ENCODE measurements around the gene TNPO3. TPM values are rescaled to one million over a fixed set of nuclear protein-coding genes. Genes with fewer than 3 reads are reported as not detected.
A peak's percentile ranks its signal among the peaks of the same experiment; 100 is the strongest.

TNPO3 gene
- total RNA-seq, 4 donors from 2014 or later: 29.9 to 41.6 (median 37.8) TPM

- H3K4me3 ChIP-seq: no peak overlapping the region
- no peaks in the 10 kb centered on the region for H3K36me3 ChIP-seq
- intact Hi-C loops (cut with DNase I; ENCODE audit: low total_unique reads) (no loop called here), in situ Hi-C loops (cut with MboI; ENCODE audit: low pct_ligation_motif_present in 1 of 4, low pct_unique_long_range_greater_than_20kb in 1 of 4, low sequenced_read_pairs in 3 of 4) (loop anchor here in 3 of 4 donors (10.0 to 25.0 kb wide), 2 partner anchors 136 to 194 kb away; no protein-coding TSS in a partner anchor)
- peaks cover 0 to 38% (median 11%) of the 10 kb centered on the region in 4 donors for H3K4me1 ChIP-seq
- no peak for DNase-seq
- TF ChIP-seq CTCF (IDR thresholded peaks at IDR 0.05): no peak
- no peak for TF ChIP-seq EP300 (IDR thresholded peaks at IDR 0.05; ENCODE audit: low read depth)
- no peak for TF ChIP-seq POLR2A (IDR thresholded peaks at IDR 0.05)
- TF ChIP-seq POLR2AphosphoS5 (IDR thresholded peaks at IDR 0.05): no peak
- H3K9me3 ChIP-seq: no peaks in the 10 kb centered on the region
- WGBS, 2 donors (ENCODE audit: low coverage in 1 of 2): 55 to 85% methylated on average over 2 to 8 of the region's 8 CpGs
- no peaks in the 10 kb centered on the region for H3K27me3 ChIP-seq
- H3K27ac ChIP-seq: no peak overlapping the region
These were observed 43.6 kb upstream of the TNPO3 start for GRCh38 chr7:129098409-129099084.

GRCh38 chr7:129095258-129095657 is 40.3 kb upstream of the TNPO3 start:
- no peaks in the 10 kb centered on the region for H3K36me3 ChIP-seq
- H3K9me3 ChIP-seq: no peaks in the 10 kb centered on the region
- no peaks in the 10 kb centered on the region for H3K27me3 ChIP-seq
- no peak overlapping the region for H3K4me3 ChIP-seq
- intact Hi-C loops (cut with DNase I; ENCODE audit: low total_unique reads): no loop called here
- H3K27ac ChIP-seq: no peak overlapping the region
- WGBS, 2 donors (ENCODE audit: low coverage in 1 of 2): 40 to 43% methylated on average over 2 to 6 of the region's 6 CpGs
- TF ChIP-seq POLR2AphosphoS5 (IDR thresholded peaks at IDR 0.05) (no peak), CTCF (IDR thresholded peaks at IDR 0.05) (no peak), EP300 (IDR thresholded peaks at IDR 0.05; ENCODE audit: low read depth) (no peak), POLR2A (IDR thresholded peaks at IDR 0.05) (no peak)
- peaks cover 0 to 10% (median 0%) of the 10 kb centered on the region in 4 donors for H3K4me1 ChIP-seq
- DNase-seq: peak; percentile 13
- in situ Hi-C loops (cut with MboI; ENCODE audit: low pct_ligation_motif_present in 1 of 4, low pct_unique_long_range_greater_than_20kb in 1 of 4, low sequenced_read_pairs in 3 of 4): loop anchor here in 3 of 4 donors (10.0 to 25.0 kb wide), 2 partner anchors 133 to 190 kb away; no protein-coding TSS in a partner anchor

- no peaks in the 10 kb centered on the region for H3K36me3 ChIP-seq
- no peaks in the 10 kb centered on the region for H3K9me3 ChIP-seq
- H3K27me3 ChIP-seq: no peaks in the 10 kb centered on the region
- no peak overlapping the region for H3K27ac ChIP-seq
- in situ Hi-C loops (cut with MboI; ENCODE audit: low pct_ligation_motif_present in 1 of 4, low pct_unique_long_range_greater_than_20kb in 1 of 4, low sequenced_read_pairs in 3 of 4) (loop anchor here in 3 of 4 donors (10.0 to 25.0 kb wide), 2 partner anchors 132 to 190 kb away; no protein-coding TSS in a partner anchor), intact Hi-C loops (cut with DNase I; ENCODE audit: low total_unique reads) (loop anchor here (5.0 kb wide), 1 partner anchor 187 kb away; no protein-coding TSS in a partner anchor)
- no peak overlapping the region for H3K4me3 ChIP-seq
- peaks cover 0 to 3% (median 0%) of the 10 kb centered on the region in 4 donors for H3K4me1 ChIP-seq
- WGBS, 2 donors (ENCODE audit: low coverage in 1 of 2): 90 to 100% methylated on average over 1 to 5 of the region's 5 CpGs
- no peak for TF ChIP-seq CTCF (IDR thresholded peaks at IDR 0.05)
- no peak for DNase-seq
These were observed 39.6 kb upstream of the TNPO3 start for GRCh38 chr7:129094501-129094900.

- no peak for TF ChIP-seq POLR2A (IDR thresholded peaks at IDR 0.05)
- no peak for TF ChIP-seq CTCF (IDR thresholded peaks at IDR 0.05)
- TF ChIP-seq POLR2AphosphoS5 (IDR thresholded peaks at IDR 0.05): no peak
- no peak for TF ChIP-seq EP300 (IDR thresholded peaks at IDR 0.05; ENCODE audit: low read depth)
- Histone ChIP-seq H3K27ac (no peak overlapping the region), H3K36me3 (no peaks in the 10 kb centered on the region), H3K9me3 (no peaks in the 10 kb centered on the region), H3K4me3 (no peak overlapping the region), H3K4me1 (peaks cover 0 to 3% (median 0%) of the 10 kb centered on the region in 4 donors), H3K27me3 (no peaks in the 10 kb centered on the region)
- in situ Hi-C loops (cut with MboI; ENCODE audit: low pct_ligation_motif_present in 1 of 4, low pct_unique_long_range_greater_than_20kb in 1 of 4, low sequenced_read_pairs in 3 of 4) (loop anchor here in 3 of 4 donors (10.0 to 25.0 kb wide), 2 partner anchors 132 to 189 kb away; no protein-coding TSS in a partner anchor), intact Hi-C loops (cut with DNase I; ENCODE audit: low total_unique reads) (loop anchor here (5.0 kb wide), 1 partner anchor 187 kb away; no protein-coding TSS in a partner anchor)
- 68 to 88% methylated on average over 1 of the region's 1 CpG for WGBS, 2 donors (ENCODE audit: low coverage in 1 of 2)
- no peak for DNase-seq
These were observed 39.1 kb upstream of the TNPO3 start for GRCh38 chr7:129093867-129094456.
